MM.1S (cell line): ENCODE measurements around the gene ARHGAP33.

Experiments used
- CTCF ChIP-seq: fragments of 300-600 bp; sonication (generic); IDR thresholded peaks from 2 replicates; pipeline ENCODE4 v1.5.1; 2016; ENCODE audit warnings: antibody characterized with exemption, low read length, mixed read lengths
- EZH2 ChIP-seq: fragments of 300-600 bp; sonication (generic); optimal IDR thresholded peaks from 2 replicates; pipeline ENCODE3; 2017; ENCODE audit warnings: low read depth, mild to moderate bottlenecking, antibody characterized with exemption, low read length, mixed read lengths
- EZH2phosphoT487 ChIP-seq: fragments of 300-600 bp; sonication (generic); IDR thresholded peaks from 2 replicates; pipeline ENCODE4 v1.6.1; 2018; ENCODE audit warnings: antibody characterized with exemption, low read length

DNA sequence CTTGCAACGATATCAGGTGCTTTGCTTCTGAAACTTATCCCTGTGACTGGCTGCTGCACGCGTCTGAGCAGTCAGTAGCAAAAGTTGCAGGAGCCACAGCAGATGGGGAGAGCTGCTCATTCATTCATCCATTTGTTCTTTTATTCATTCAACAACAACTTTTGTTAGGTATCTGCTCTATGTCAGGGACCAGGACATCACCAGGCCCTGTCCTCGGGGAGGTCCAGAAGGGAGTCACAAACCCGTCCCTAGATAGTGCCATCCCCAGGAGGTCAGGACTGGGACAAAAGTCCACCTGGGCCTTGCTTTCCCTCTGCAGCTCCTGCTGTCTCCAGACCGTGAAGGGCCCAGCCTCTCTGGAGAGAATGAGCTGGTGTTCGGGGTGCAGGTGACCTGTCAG is 2.6 kb downstream of the ARHGAP33 start:
- TF ChIP-seq CTCF (no peak), EZH2 (no peak), EZH2phosphoT487 (no peak)
